IPS DF 4.7 (cell line): ENCODE data around the gene RALGAPA2.

Source experiments
- DNase-seq: peaks from one replicate; pipeline ENCODE4 v3.0.0-alpha.2; 2013; ENCODE audit warnings: low spot score; ENCODE audit errors: extremely low read depth

Gene RALGAPA2

DNA sequence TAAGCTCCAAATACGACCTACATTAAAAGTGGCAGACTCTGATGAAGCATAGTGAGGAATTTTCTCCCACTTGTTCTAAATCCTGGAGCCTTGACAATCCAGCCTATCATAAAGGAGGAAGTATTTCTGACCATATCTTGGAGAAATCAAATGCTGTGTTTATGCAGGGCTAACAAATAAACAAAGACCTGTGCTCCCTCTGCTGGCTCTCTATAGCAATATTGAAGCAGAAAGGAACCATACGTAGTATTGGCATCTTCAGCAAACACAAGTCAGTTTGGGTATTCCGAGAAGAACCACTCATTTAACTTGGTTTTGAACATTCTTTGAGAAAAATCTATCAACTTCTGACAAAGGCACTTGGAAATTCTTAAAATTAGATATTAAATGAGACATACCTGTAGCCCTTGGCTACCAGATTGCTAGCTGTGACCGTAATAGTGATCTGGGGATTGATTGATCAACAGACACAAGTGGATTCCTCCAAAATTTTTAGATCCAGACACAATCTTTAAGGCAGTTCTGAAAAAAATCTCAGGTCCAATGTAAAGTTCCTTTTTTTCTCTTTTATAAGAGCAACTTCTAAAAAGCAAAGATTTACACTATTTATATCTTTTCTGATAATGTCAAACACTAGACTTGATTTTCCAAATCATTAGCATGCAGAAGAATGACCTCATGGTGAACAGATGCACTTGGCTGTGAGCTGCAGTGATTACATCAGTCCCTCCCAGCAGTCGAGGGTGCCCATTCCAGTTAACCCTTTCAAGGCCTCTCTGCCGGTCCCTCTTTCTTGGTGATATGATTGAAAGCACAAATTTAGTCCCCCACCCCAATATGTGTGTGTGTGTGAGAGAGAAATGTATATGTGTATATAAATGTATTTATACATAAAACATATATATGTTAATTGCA lies 304.3 kb downstream of the RALGAPA2 start:
- no peak for DNase-seq

DNA sequence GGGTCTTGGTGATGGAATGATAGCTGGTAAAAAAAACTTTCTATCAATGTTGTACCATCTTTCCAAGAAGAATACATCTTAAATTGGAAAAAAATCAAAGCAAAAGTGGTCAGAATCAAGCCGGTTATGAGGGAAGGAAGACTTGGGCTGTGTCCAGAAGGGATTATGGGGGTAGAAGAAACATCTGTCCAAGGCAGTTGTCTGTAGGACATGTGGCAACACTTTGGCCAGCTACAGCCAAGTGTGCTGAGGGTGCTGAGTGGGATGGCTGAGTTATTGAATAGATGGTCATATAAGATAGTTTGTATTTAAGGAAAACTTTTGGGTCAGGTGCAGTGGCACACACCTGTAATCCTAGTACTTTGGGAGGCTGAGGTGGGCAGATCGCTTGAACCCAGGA lies 306.1 kb downstream of the RALGAPA2 start:
- DNase-seq = no peak

GRCh38 chr20:20405623-20406022 lies 306.8 kb downstream of the RALGAPA2 start:
- no peak for DNase-seq

DNA sequence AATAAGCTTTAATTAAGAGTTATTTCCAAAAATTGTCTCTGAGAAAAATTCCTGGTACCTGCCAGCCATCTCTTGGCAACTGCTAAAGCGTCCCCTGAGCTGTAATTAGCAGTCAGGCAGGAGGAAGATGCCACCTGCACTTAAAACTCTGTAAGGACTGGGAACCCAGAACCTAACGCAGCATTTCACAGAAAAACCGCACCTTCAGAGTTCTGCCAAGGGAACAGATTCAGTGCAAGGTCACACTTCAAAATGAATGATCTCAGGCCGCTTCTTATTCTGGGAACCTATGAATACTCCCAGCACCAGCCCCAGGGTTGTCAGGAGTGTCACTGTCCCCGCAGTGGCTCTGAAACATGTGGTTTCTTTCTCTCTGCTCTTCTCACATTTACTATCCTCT lies 307.8 kb downstream of the RALGAPA2 start:
- DNase-seq = no peak

GRCh38 chr20:20401991-20402390 lies 310.5 kb downstream of the RALGAPA2 start:
- DNase-seq = no peak

DNA sequence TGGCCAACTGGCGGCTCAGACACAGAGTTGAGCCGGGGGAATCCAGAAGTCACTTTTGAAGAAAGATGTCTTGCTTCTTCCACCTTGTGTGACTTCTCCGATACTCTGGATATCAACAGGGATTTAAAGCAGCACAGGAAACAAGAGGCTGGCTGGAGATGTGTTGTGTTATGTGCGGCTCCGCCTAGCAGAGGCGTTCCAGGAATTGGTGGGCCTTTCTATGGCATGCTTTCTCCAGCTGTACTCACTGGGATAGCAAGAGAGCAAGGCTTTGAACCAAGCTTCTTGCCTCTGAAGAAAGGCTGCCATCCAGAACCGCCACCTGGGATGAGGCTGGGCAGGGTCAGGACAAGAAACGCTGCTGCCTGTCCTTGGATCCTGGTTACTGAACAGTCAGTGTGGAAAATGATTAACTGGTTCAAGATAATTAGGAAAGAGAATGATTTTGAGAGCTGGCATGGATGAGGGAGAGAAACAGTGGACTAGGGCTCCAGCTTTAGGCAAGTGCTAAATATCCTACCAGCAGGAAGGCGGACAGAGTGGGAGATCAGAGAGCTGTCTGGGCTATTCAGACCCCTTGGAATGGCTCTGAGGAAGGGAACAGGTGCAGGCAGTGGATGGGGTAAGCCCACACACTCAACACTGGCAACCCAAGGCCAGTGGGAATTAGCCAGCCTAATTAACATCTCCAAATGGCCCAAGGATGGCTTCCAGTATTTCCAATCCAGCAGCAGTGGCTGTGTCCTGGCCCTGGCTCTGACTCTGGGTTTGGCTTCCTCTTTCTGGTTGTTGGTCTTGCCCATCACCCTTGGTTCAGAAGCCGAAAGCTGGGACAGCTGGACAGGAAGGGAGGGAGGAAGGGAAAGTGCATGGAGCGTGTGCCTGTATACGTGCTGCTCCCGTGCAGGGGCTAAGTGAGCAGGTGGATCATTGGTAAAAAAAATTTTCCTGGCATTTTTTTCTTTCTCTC lies 312.6 kb downstream of the RALGAPA2 start:
- no peak for DNase-seq

- no peak for DNase-seq
Observed at GRCh38 chr20:20398123-20398522, 314.3 kb downstream of the RALGAPA2 start.

- DNase-seq = no peak
Observed at GRCh38 chr20:20396794-20397193, 315.6 kb downstream of the RALGAPA2 start.

DNA sequence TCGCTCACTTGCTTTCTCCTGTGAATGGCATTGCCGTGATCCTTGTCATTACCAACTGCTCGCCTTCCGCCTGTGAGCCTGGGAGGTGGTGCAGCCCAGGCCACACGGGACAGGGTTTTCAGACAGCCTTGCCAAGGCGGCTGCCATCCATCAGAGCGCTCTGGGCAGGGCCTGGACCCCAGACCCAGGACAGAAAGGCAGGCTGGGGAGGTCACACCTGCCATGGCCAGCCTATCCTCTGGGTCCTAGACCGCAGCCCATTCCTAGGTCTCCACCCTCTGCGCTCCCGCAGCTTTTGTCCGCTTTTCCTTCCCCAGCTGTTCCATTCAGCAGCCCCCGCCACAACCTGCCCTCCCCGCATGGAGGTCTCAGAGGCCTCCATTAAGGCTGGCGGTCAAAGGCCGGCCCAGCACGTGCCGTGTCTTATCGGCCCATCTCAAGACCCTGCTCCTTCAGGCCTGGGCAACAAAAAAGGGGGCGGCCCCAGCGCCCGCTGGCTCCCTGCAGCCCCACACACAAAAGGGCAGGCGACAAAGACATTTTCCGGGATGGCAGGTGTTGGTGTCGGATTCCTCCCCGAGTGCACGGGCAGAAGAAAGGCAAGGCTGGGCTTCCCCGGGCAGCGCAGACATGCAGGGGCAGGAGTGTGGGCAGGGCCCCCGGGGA lies 316.4 kb downstream of the RALGAPA2 start:
- DNase-seq = no peak

DNA sequence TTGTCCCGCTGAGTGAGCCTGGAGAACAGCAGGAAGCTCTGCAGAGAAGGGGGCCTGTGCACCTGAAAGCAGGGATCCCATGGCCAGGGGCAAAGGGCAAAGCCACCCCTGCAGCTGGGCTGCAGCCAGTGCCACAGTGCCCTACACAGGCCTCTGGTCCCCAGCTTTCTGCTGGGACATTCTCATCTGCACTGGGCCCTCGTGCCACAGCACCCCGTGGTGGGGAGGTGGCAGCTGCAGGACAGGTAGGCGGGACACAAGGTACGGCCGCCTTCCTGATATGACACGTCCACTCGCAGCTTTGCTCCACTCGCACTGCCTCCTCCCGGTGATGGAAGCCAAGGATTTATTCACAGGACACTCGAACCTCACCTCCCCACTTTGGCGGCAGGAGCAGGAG lies 317.4 kb downstream of the RALGAPA2 start:
- DNase-seq = no peak

- no peak for DNase-seq
Observed at GRCh38 chr20:20393207-20394120, 319.0 kb downstream of the RALGAPA2 start.

- no peak for DNase-seq
Observed at GRCh38 chr20:20391766-20392165, 320.7 kb downstream of the RALGAPA2 start.

DNA sequence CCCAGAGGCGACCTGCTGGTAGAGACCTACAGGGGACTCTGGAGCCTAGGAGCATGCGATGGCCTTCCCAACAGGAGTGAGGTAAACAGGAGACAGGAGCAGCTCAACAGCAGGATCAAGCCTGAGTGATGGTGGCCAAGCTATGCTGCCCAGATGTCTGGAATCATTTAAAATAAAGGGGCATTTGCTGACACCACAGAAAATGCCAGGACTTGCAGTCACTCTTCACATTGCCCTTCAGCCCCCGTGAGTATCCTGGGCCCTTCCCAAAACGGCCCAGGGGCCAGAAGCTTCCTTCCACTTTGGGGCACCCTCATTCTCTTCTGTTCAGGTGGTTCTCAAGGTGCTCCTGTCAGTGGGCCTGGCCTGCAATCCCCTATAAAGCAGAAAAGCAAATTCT lies 321.3 kb downstream of the RALGAPA2 start:
- DNase-seq = no peak

GRCh38 chr20:20390393-20390792 lies 322.1 kb downstream of the RALGAPA2 start:
- no peak for DNase-seq

- no peak for DNase-seq
Observed at GRCh38 chr20:20386192-20386591, 326.3 kb downstream of the RALGAPA2 start.

- no peak for DNase-seq
Observed at GRCh38 chr20:20375862-20376261, 336.6 kb downstream of the RALGAPA2 start.

- DNase-seq = no peak
Observed at GRCh38 chr20:20373091-20373571, 339.3 kb downstream of the RALGAPA2 start.

DNA sequence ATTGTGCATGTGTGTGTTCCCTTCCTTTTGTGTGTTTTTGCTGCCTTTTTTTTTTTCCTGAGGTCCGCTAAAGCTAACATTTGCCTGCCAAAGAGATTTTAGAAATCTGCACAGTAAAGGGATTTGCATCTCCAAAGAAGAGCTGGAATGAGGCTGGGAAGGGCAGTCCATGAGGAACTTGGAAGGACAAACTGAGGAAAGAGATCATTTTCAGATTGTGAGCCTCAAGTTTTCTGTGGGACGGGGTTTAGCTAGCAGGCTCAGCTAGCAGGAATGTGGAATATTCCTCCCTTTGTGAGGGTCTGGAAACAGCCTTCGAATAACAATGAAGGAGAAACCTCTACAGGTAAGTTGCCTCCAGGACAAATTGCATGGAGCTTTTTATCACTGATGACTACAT lies 340.8 kb downstream of the RALGAPA2 start:
- DNase-seq = no peak

- no peak for DNase-seq
Observed at GRCh38 chr20:20371083-20371482, 341.4 kb downstream of the RALGAPA2 start.

GRCh38 chr20:20370094-20370575 lies 342.3 kb downstream of the RALGAPA2 start:
- no peak for DNase-seq
